ENCODE data around the gene HTR1E.
"Not testable (repeated sequence)": the region's sequence is repeated elsewhere in the genome, so short reads cannot be mapped to it uniquely, and the experiment has no call there.

Gene HTR1E

GRCh38 chr6:86937219-86938079 lies at the start of gene HTR1E:
Gene HTR1E, plus strand, starts transcription at chr6:86937528. Its CDS starts 77,807 bp downstream, at chr6:87015335.
- DNase-seq, result no peak

- no peak for DNase-seq
These were observed 49.0 kb upstream of the HTR1E start for GRCh38 chr6:86888301-86888700.

- not testable (repeated sequence) for DNase-seq
These were observed 40.1 kb upstream of the HTR1E start for GRCh38 chr6:86897265-86897664.

- no peak for DNase-seq
These were observed 23.5 kb upstream of the HTR1E start for GRCh38 chr6:86913795-86914194.

GRCh38 chr6:86916393-86916792 lies 20.9 kb upstream of the HTR1E start:
- DNase-seq, result no peak

- not testable (repeated sequence) for DNase-seq
These were observed 10.2 kb upstream of the HTR1E start for GRCh38 chr6:86927138-86927537.

- DNase-seq, result not testable (repeated sequence)
These were observed 9.5 kb upstream of the HTR1E start for GRCh38 chr6:86927859-86928258.

GRCh38 chr6:86934365-86934764 lies 3.0 kb upstream of the HTR1E start:
- DNase-seq, result no peak

GRCh38 chr6:86936834-86937218 lies 502 bp upstream of the HTR1E start:
- no peak for DNase-seq

- DNase-seq, result no peak
These were observed 1.5 kb downstream of the HTR1E start for GRCh38 chr6:86938814-86939213.

GRCh38 chr6:86941461-86941860 lies 4.1 kb downstream of the HTR1E start:
- no peak for DNase-seq

GRCh38 chr6:86942769-86943516 lies 5.6 kb downstream of the HTR1E start:
- DNase-seq, result no peak

- no peak for DNase-seq
These were observed 6.6 kb downstream of the HTR1E start for GRCh38 chr6:86943819-86944407.

GRCh38 chr6:86949771-86950170 lies 12.4 kb downstream of the HTR1E start:
- no peak for DNase-seq

GRCh38 chr6:86952991-86953390 lies 15.7 kb downstream of the HTR1E start:
- no peak for DNase-seq

GRCh38 chr6:86959656-86960055 lies 22.3 kb downstream of the HTR1E start:
- DNase-seq, result no peak

GRCh38 chr6:86961455-86962200 lies 24.3 kb downstream of the HTR1E start:
- no peak for DNase-seq

GRCh38 chr6:86963352-86963751 lies 26.0 kb downstream of the HTR1E start:
- DNase-seq, result no peak

GRCh38 chr6:86964029-86964579 lies 26.8 kb downstream of the HTR1E start:
- DNase-seq, result no peak

GRCh38 chr6:86966271-86966670 lies 28.9 kb downstream of the HTR1E start:
- DNase-seq, result no peak

GRCh38 chr6:86969573-86969972 lies 32.2 kb downstream of the HTR1E start:
- DNase-seq, result no peak

- DNase-seq, result no peak
These were observed 35.8 kb downstream of the HTR1E start for GRCh38 chr6:86973088-86973487.

GRCh38 chr6:86978251-86978650 lies 40.9 kb downstream of the HTR1E start:
- no peak for DNase-seq

All from stimulated activated CD4-positive, alpha-beta T cell treated with anti-CD3 and anti-CD28 coated beads, Interleukin-4, amount 100 ng/mL, for 1 hour (primary cell).